Keratinocyte (primary cell): ENCODE measurements around the gene EPHB2. TPM values are rescaled to one million over a fixed set of nuclear protein-coding genes. Genes with fewer than 3 reads are reported as not detected.

Experiments used
- DNase-seq: peaks from one replicate; pipeline ENCODE4 v3.0.0-alpha.2; 2011; ENCODE audit warnings: low read depth, missing footprints, low spot score
- FAIRE-seq: peaks from 2 replicates; lab custom pipeline; 2011; peaks lifted over from hg19 to GRCh38; lab: Jason Lieb, UNC
- H2AFZ ChIP-seq: 2 replicates; pipeline ENCODE4 v1.6.0; 2012; ENCODE audit warnings: low read length, control low read depth, inconsistent platforms; ENCODE audit not compliant: control insufficient read depth
- H3K27ac ChIP-seq: 2 replicates; pipeline ENCODE4 v1.5.1; 2011; ENCODE audit warnings: low read length; ENCODE audit not compliant: control insufficient read depth, insufficient read depth
- H3K27me3 ChIP-seq: 3 replicates; pipeline ENCODE4 v1.6.0; 2011; ENCODE audit warnings: low read length; ENCODE audit not compliant: control insufficient read depth, insufficient read depth; ENCODE audit errors: extremely low read depth
- H3K36me3 ChIP-seq, 2 experiments: 2 replicates in 1 of 2; 3 replicates in 1 of 2; pipeline ENCODE4 v1.5.1; 2011; ENCODE audit warnings: low read length in 2 of 2, mild to moderate bottlenecking in 1 of 2; ENCODE audit not compliant: control insufficient read depth in 2 of 2, insufficient read depth in 2 of 2; ENCODE audit errors: extremely low read depth in 1 of 2
- H3K4me1 ChIP-seq: 3 replicates; pipeline ENCODE4 v1.5.1; 2011; ENCODE audit warnings: low read length; ENCODE audit not compliant: control insufficient read depth, insufficient read depth; ENCODE audit errors: extremely low read depth
- H3K4me2 ChIP-seq: 3 replicates; pipeline ENCODE4 v1.6.0; 2011; ENCODE audit warnings: low read depth, low read length; ENCODE audit not compliant: control insufficient read depth, insufficient read depth; ENCODE audit errors: extremely low read depth
- H3K4me3 ChIP-seq, 3 experiments: fragments of 200-600 bp in 1 of 3; sonication (generic) in 1 of 3; 2 replicates in 2 of 3; 3 replicates in 1 of 3; pipeline ENCODE4 v1.5.1; 2011 to 2016; ENCODE audit warnings: low read length in 3 of 3, mild to moderate bottlenecking in 3 of 3, control low read depth in 2 of 3, inconsistent platforms in 1 of 3, low read depth in 1 of 3, mixed read lengths in 1 of 3, mixed run types in 1 of 3, moderate library complexity in 1 of 3; ENCODE audit not compliant: control insufficient read depth in 2 of 3, insufficient read depth in 2 of 3; ENCODE audit errors: extremely low read depth in 1 of 3
- H3K79me2 ChIP-seq: 2 replicates; pipeline ENCODE4 v1.6.0; 2012; ENCODE audit warnings: low read length; ENCODE audit not compliant: control insufficient read depth, insufficient read depth
- H3K9ac ChIP-seq: 3 replicates; pipeline ENCODE4 v1.6.0; 2011; ENCODE audit warnings: low read length; ENCODE audit not compliant: control insufficient read depth, insufficient read depth; ENCODE audit errors: extremely low read depth
- H3K9me1 ChIP-seq: 3 replicates; pipeline ENCODE4 v1.6.0; 2011; ENCODE audit warnings: low read length; ENCODE audit not compliant: control insufficient read depth, insufficient read depth; ENCODE audit errors: extremely low read depth
- H3K9me3 ChIP-seq: 2 replicates; pipeline ENCODE4 v1.5.1; 2012; ENCODE audit warnings: low read depth, low read length; ENCODE audit not compliant: control insufficient read depth
- H4K20me1 ChIP-seq: 3 replicates; pipeline ENCODE4 v1.6.0; 2011; ENCODE audit warnings: low read length; ENCODE audit not compliant: control insufficient read depth, insufficient read depth; ENCODE audit errors: extremely low read depth
- CTCF ChIP-seq, 3 experiments: IDR thresholded peaks in 1 of 3; conservative IDR thresholded peaks in 1 of 3; optimal IDR thresholded peaks in 1 of 3; 2 replicates in 2 of 3; 3 replicates in 1 of 3; pipeline versions ENCODE3 to v1.5.1; 2011; ENCODE audit warnings: low read length in 3 of 3, mild to moderate bottlenecking in 3 of 3, moderate library complexity in 2 of 3, control low read depth in 1 of 3, inconsistent platforms in 1 of 3; ENCODE audit not compliant: insufficient read depth in 2 of 3; ENCODE audit errors: extremely low read depth in 1 of 3
- EZH2 ChIP-seq: IDR thresholded peaks from one replicate; pipeline ENCODE4 v1.6.1; 2012; ENCODE audit warnings: inconsistent platforms, mild to moderate bottlenecking, low read length, moderate library complexity
- dilution Hi-C: fragments of 300-500 bp; cut with MboI; formaldehyde crosslinking; loops from one replicate; pipeline ENCODE4 v1.7.0; 2020; ENCODE audit warnings: low sequenced_read_pairs; ENCODE audit not compliant: extremely low pct_ligation_motif_present
- polyA plus RNA-seq, 5 experiments: library from polyadenylated mRNA; depleted of rRNA in 3 of 5; stranded (reverse) in 3 of 5; stranded (forward) in 1 of 5; unstranded in 1 of 5; fragments of >200 nt; gene quantifications; 1 replicate in 1 of 5; 2 replicates in 3 of 5; 3 replicates in 1 of 5; pipeline versions ENCODE4 v1.2.1 to v1.2.3, GENCODE V29; 2011 to 2012; ENCODE audit warnings: missing spikeins in 2 of 5, low read depth in 1 of 5, low replicate concordance in 1 of 5

EPHB2 gene
- polyA plus RNA-seq, 1 donor (not counting 4 experiments of a cell fraction or from before 2014, with no cell fraction given) = 0.10 TPM

GRCh38 chr1:22957066-22957465, 246.4 kb downstream of the EPHB2 start:
- no peaks in the 10 kb centered on the region for H3K4me1 ChIP-seq
- H3K9me3 ChIP-seq = no peaks in the 10 kb centered on the region
- H4K20me1 ChIP-seq = no peaks in the 10 kb centered on the region
- H2AFZ ChIP-seq = no peak overlapping the region
- no peaks in the 10 kb centered on the region for H3K36me3 ChIP-seq
- no peaks in the 10 kb centered on the region for H3K79me2 ChIP-seq
- no peaks in the 10 kb centered on the region for H3K9me1 ChIP-seq
- H3K4me3 ChIP-seq = no peak overlapping the region
- H3K9ac ChIP-seq = no peak overlapping the region
- dilution Hi-C loops = no loop called here
- DNase-seq = no peak
- H3K4me2 ChIP-seq = no peak overlapping the region
- no peak overlapping the region for H3K27ac ChIP-seq
- peaks cover 33% of the 10 kb centered on the region for H3K27me3 ChIP-seq
- FAIRE-seq = no peak
- TF ChIP-seq EZH2 (no peak), CTCF (optimal IDR thresholded peaks at IDR 0.05 in 1 of 3, IDR thresholded peaks at IDR 0.05 in 1 of 3, conservative IDR thresholded peaks at IDR 0.05 in 1 of 3; ENCODE audit: extremely low read depth in 1 of 3, insufficient read depth in 2 of 3, low read length in 3 of 3) (no peak)

GRCh38 chr1:22958556-22958955, 247.9 kb downstream of the EPHB2 start:
- H2AFZ ChIP-seq = no peak overlapping the region
- H3K79me2 ChIP-seq = no peaks in the 10 kb centered on the region
- no peaks in the 10 kb centered on the region for H3K36me3 ChIP-seq
- H3K27ac ChIP-seq = no peak overlapping the region
- FAIRE-seq = no peak
- no peaks in the 10 kb centered on the region for H3K9me1 ChIP-seq
- no peak for DNase-seq
- no peaks in the 10 kb centered on the region for H4K20me1 ChIP-seq
- H3K27me3 ChIP-seq = peaks cover 27% of the 10 kb centered on the region
- no peak overlapping the region for H3K4me2 ChIP-seq
- no peaks in the 10 kb centered on the region for H3K4me1 ChIP-seq
- dilution Hi-C loops = no loop called here
- H3K9ac ChIP-seq = no peak overlapping the region
- TF ChIP-seq EZH2 = no peak
- TF ChIP-seq CTCF (optimal IDR thresholded peaks at IDR 0.05 in 1 of 3, IDR thresholded peaks at IDR 0.05 in 1 of 3, conservative IDR thresholded peaks at IDR 0.05 in 1 of 3; ENCODE audit: extremely low read depth in 1 of 3, insufficient read depth in 2 of 3, low read length in 3 of 3) = no peak
- H3K4me3 ChIP-seq = no peak overlapping the region
- H3K9me3 ChIP-seq = no peaks in the 10 kb centered on the region
